GM21526 (cell line): ENCODE data around the gene GATAD2B.
A peak's percentile ranks its signal among the peaks of the same experiment; 100 is the strongest.

ENCODE experiments used
- ATAC-seq: cut with Tn5 transposase; IDR thresholded peaks from one replicate; pipeline ENCODE4 v1.9.1; 2021; ENCODE audit warnings: moderate library complexity; ENCODE audit not compliant: unreplicated experiment, low FRiP score

GATAD2B gene

GRCh38 chr1:153799566-153800465, 123.0 kb downstream of the GATAD2B start:
- no peak for ATAC-seq

DNA sequence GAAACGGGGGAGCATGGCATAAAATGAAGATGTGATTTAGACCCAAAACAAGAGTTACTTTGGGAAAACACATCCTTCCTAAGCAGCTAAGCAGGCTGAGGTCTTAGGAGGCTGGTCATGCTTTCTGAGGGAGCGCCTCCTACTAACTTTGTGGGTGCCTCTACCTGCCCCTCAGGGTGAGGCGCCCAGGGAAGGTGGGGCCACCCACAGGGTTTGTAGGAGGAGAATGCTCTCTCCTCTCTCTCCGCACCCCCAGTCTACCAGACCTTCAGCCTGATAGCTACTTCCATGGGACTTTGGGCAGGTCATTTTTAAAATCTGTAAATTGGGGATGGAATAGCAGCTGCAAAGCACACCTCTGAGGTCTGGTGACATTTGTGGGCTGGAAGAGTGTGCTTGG, 123.8 kb downstream of the GATAD2B start:
- no peak for ATAC-seq

DNA sequence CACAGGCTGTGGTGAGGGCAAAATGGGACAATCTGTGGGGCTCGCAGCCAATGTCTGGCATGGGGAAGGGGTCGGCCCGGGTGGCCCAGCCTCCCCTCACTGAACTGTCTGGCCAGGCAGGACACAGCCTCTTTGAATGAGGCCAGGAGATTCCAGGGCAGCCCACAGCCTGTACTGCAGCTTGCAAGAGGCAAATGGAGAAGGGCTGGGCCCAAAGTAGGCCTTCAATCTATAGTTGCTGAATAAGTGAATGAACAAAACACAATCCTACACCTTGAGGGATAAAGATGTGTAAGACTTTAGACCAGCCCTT, 124.3 kb downstream of the GATAD2B start:
- no peak for ATAC-seq

DNA sequence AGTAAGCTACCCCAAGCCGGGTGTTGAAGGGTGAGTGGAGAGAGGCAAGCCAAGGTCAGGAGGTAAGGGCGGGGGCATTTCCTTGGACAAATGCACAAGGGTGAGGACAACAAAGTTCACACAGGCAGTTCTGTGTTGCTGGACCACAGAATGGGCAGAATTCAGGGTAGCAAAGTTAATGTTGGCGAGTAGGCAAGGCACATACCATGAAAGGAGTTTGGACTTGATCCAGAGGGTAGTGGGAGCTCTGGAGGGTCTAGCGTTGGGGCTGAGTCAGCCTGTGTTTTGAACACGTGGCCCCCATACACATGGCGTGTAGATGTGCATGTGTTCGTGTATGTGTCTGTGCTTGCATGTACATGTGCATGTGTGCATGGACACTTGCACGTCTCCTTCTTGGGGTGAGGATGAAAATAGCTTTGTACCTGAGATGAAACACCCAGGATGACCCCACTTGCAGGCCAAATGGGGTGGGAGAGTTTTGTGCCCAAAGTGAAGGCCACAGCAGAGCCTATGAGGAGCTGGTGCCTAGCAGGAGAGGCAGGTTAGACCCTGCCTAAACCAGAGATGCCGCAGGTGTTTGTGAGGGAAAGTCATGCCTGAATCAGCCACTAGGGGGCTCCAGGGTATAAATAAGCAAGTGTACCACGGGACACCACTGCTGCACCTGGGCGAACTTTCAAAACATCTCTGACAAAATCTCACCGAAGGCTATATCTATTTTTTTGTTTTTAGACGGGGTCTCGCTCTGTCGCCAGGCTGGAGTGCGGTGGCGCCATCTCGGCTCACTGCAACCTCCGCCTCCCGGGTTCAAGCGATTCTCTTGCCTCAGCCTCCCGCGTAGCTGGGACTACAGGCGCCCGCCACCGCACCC, 125.7 kb downstream of the GATAD2B start:
- ATAC-seq, result peak; percentile 50

DNA sequence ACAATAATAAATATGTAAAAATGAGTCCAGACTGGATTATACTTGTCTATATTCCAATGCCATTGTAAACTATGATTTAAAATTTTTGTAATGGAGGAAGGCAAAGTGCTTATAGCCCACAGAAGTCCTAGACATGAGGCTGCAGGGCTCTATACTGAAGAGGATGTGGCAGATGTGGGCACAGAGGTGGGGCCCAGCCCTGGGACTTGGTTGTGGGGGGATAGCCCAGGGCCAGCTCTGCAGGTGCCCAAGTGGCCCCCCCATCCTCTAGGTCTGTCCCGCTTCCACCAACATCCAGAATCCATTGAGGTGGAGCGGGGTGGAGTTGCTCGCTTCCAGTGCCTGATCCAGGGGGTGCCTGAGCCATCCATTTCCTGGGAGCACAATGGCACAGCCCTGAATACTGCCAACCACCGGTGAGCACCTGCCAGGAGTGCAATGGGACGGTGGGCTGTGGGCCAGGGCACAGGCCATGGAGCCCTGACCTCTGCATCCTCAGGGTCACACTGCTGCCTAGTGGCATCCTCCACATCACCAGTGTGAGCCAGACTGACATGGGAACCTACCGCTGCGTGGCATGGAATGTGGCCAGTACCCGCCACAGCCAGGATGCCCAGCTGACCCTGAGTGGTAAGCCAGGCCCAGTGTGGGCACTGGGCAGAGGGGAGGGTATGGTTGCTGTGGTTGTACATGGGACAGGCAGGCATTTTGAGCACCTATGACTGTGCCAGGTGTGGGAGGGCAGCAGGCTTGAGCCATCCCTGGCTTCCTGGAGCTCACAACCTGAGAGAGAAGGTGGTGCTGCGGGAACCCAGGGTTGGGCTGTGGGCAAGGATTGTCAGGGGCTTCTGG, 126.6 kb downstream of the GATAD2B start:
- ATAC-seq, result no peak

DNA sequence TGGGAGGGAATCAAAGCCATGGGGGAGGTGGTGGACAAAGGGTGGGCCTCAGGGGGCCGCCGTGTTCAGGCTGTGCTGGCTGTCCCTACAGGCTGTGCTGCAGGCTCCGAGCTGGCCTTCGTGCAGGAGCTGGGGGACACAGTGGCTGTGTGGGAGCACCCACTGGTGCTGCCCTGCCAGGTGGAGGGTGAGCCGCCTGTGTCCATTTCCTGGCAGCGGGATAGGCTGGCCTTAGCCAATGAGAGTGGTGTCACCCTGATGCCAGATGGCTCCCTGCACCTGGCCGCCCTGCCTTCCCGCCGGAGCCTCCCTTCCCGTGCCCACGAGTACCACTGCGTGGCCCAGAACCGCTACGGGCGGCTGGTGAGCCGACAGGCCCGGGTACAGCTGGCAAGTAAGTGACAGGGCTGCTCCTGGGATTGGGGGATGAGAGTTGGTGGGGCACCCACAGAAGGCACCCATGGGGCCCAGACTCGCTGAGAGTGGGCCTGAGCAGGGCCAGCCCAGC, 127.4 kb downstream of the GATAD2B start:
- no peak for ATAC-seq

DNA sequence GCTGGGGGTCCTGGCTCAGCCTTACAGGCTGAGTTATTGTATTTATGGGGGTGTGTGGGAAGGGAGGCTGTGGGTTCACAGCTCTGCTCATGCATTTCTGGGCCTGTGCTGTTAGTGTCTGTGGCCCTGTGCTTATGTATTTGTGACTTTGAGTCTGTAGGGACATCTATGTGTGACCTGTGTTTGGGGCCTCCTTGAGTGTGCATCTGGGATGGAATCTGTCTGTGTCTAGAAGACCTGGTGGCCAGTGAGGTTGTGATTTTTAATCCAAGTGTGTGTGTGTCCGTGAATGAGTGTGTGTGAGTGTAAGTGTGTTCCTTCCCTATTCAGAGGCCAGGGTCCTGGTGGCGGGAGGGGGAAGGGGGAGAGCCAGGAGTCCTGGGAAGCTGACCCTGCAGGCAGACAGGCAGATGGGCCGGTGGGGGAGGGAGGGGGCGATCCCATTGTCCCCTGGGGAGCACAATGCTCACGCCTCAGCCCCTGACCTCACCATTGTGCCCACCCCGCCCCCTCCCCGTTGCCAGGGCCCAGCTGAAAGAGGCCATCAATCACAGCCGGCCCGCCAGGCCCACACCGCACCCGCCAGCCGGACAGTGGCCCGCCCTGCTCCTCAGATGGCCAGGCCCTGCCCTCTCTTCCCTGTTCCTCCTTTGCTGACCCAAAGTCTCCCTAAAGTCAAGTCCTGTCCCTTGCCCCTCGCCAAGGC, 128.0 kb downstream of the GATAD2B start:
- ATAC-seq, result no peak

GRCh38 chr1:153793973-153794615, 128.7 kb downstream of the GATAD2B start:
- no peak for ATAC-seq

GRCh38 chr1:153793261-153793972, 129.4 kb downstream of the GATAD2B start:
- ATAC-seq, result no peak

GRCh38 chr1:153792631-153793041, 130.1 kb downstream of the GATAD2B start:
- ATAC-seq, result no peak

GRCh38 chr1:153791648-153792253, 131.0 kb downstream of the GATAD2B start:
- peak; percentile 13 for ATAC-seq

GRCh38 chr1:153790966-153791647, 131.7 kb downstream of the GATAD2B start:
- peak; percentile 57 for ATAC-seq

GRCh38 chr1:153790313-153790965, 132.3 kb downstream of the GATAD2B start:
- no peak for ATAC-seq

GRCh38 chr1:153789478-153790034, 133.2 kb downstream of the GATAD2B start:
- no peak for ATAC-seq

DNA sequence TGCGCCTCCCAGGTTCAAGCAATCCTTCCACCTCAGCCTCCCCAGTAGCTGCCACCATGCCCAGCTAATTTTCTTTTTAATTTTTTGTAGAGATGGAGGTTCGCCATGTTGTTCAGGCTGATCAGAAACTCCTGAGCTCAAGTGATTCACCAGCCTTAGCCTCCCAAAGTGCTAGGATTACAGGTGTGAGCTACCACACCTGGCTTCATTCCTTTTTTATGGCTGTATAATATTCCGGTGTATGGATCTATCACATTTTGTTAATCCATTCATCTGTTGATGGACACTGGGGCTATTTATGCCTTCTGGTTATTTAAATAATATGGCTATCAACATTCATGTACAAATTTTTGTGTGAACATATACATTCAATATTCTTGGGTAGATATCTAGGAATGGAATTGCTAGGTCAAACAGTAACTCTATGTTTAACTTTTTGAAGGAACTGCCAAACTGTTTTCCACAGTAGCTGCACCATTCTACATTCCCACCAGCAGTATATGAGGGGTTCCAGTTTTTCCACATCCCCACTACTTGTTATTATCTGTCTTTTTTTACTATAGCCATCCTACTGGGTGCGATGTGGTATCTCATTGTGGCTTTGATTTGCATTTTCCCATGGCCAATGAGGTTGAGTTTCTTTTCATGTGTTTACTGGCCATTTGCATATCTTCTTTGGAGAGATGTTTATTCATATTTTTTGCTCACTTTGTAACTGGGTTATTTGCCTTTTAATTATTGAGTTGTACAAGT, 136.6 kb downstream of the GATAD2B start:
- ATAC-seq, result no peak
